GM12878 (cell line): ENCODE results near the gene MAML2. TPM values are rescaled to one million over a fixed set of nuclear protein-coding genes. Genes with fewer than 3 reads are reported as not detected.

Experiments used
- ATAC-seq: fragments of 200-7000 bp; cut with Tn5 transposase; 3 replicates; pipeline ENCODE4 v1.9.1; 2020; ENCODE audit warnings: mild to moderate bottlenecking, moderate library complexity
- BruUV-seq: library from RNA; stranded (reverse); fragments of 400-500 nt; replicated peaks from 2 replicates; lab custom pipeline; 2021; lab: Mats Ljungman, UMichigan
- CTCF ChIA-PET: fragments of 300-600 bp; sonication (Branson Sonifier 250); formaldehyde crosslinking; extraction: SDS; loops from one replicate; lab custom pipeline; 2021; ENCODE audit warnings: inconsistent platforms; lab: Yijun Ruan, JAX
- POLR2A ChIA-PET: fragments of 350-600 bp; formaldehyde crosslinking; extraction: SDS; loops from one replicate; lab custom pipeline; 2021; ENCODE audit warnings: inconsistent platforms; lab: Charles Lee
- RAD21 ChIA-PET: fragments of 300-600 bp; sonication (Branson Sonifier 250); formaldehyde crosslinking; loops from one replicate; lab custom pipeline; 2023; ENCODE audit warnings: antibody characterized with exemption; ENCODE audit not compliant: unreplicated experiment; lab: Charles Lee
- SMC1A ChIA-PET: fragments of 300-600 bp; sonication (Branson Sonifier 250); formaldehyde crosslinking; loops from one replicate; lab custom pipeline; 2023; ENCODE audit not compliant: unreplicated experiment, uncharacterized antibody; lab: Charles Lee
- DNase-seq: peaks from one replicate; pipeline ENCODE4 v3.0.0-alpha.2; 2011; ENCODE audit warnings: low read depth, low spot score
- FAIRE-seq: peaks from 3 replicates; lab custom pipeline; 2011; peaks lifted over from hg19 to GRCh38; lab: Jason Lieb, UNC
- H2AFZ ChIP-seq: 2 replicates; pipeline ENCODE4 v1.6.0; 2011; ENCODE audit warnings: low read depth, low read length, control low read depth; ENCODE audit not compliant: control insufficient read depth
- H3K27ac ChIP-seq: 2 replicates; pipeline ENCODE4 v1.5.1; 2011; ENCODE audit warnings: control low read depth; ENCODE audit not compliant: control insufficient read depth, insufficient read depth
- H3K27me3 ChIP-seq, 2 experiments: replicated peaks in 1 of 2; 2 replicates each; pipeline versions ENCODE4 v1.6.0 to v1.6.1; 2011; ENCODE audit warnings: low read length in 1 of 2; ENCODE audit not compliant: control insufficient read depth in 2 of 2, insufficient read depth in 2 of 2
- H3K36me3 ChIP-seq, 2 experiments: 2 replicates each; pipeline ENCODE4 v1.5.1; 2011; ENCODE audit warnings: low read length in 1 of 2; ENCODE audit not compliant: control insufficient read depth in 2 of 2, insufficient read depth in 2 of 2
- H3K4me1 ChIP-seq: 2 replicates; pipeline ENCODE4 v1.6.1; 2011; ENCODE audit warnings: mild to moderate bottlenecking, low read length, moderate library complexity, mixed read lengths; ENCODE audit not compliant: control insufficient read depth, insufficient read depth
- H3K4me2 ChIP-seq: 2 replicates; pipeline ENCODE4 v1.6.0; 2011; ENCODE audit warnings: control low read depth; ENCODE audit not compliant: control insufficient read depth, insufficient read depth
- H3K4me3 ChIP-seq: fragments of 200-600 bp; sonication (generic); 2 replicates; pipeline ENCODE4 v1.5.1; 2016
- H3K79me2 ChIP-seq: 2 replicates; pipeline ENCODE4 v1.6.0; 2011; ENCODE audit warnings: low read length; ENCODE audit not compliant: control insufficient read depth, insufficient read depth
- H3K9ac ChIP-seq: 2 replicates; pipeline ENCODE4 v1.8.0; 2011; ENCODE audit warnings: low read length, control low read depth, mixed read lengths; ENCODE audit not compliant: control insufficient read depth, insufficient read depth
- H3K9me3 ChIP-seq: replicated peaks from 3 replicates; pipeline ENCODE4 v1.5.1; 2011; ENCODE audit warnings: mild to moderate bottlenecking, low read length; ENCODE audit not compliant: control insufficient read depth, insufficient read depth
- H4K20me1 ChIP-seq: 2 replicates; pipeline ENCODE4 v1.6.0; 2011; ENCODE audit not compliant: control insufficient read depth, insufficient read depth
- HDAC6 ChIP-seq: fragments of 200-600 bp; sonication (generic); IDR thresholded peaks from one replicate; pipeline ENCODE4 v1.8.0; 2017; ENCODE audit warnings: antibody characterized with exemption; ENCODE audit not compliant: unreplicated experiment
- WGBS: methylation state at CpG from one replicate; pipeline ENCODE4 v1.1.6; 2016; ENCODE audit warnings: low lambda C conversion rate; ENCODE audit not compliant: insufficient replicate concordance, insufficient coverage; ENCODE audit errors: missing lambda C conversion rate; 5-methylcytosine and 5-hydroxymethylcytosine counted together
- in situ Hi-C: fragments of 300-500 bp; cut with MboI; formaldehyde crosslinking; loops from 9 replicates; pipeline ENCODE4 v1.14.3; 2018; ENCODE audit warnings: mixed read lengths
- intact Hi-C: fragments of 100-400 bp; cut with micrococcal nuclease; formaldehyde crosslinking; loops from one replicate; pipeline ENCODE4 v1.14.2; 2022; ENCODE audit not compliant: unreplicated experiment
- polyA plus RNA-seq, 11 experiments: library from polyadenylated mRNA; depleted of rRNA in 4 of 11; unstranded in 6 of 11; stranded (reverse) in 5 of 11; fragments of >200 nt; fragmentation: Nextera tagmentation in 4 of 11; fragmentation: Illumina TruSeq in 1 of 11; extraction: Ambion mirVana in 4 of 11; extraction: Trizol in 1 of 11; gene quantifications; 1 replicate in 1 of 11; 2 replicates in 10 of 11; pipeline versions ENCODE4 v1.2.1 to v1.2.3, GENCODE V29; 2011 to 2016; ENCODE audit warnings: inconsistent platforms in 2 of 11, missing spikeins in 2 of 11, low read depth in 1 of 11
- total RNA-seq, 4 experiments: library from RNA; depleted of rRNA in 3 of 4; stranded (reverse); fragments of >200 nt in 3 of 4; fragmentation: Illumina TruSeq in 1 of 4; extraction: Trizol in 1 of 4; gene quantifications; 2 replicates each; pipeline versions ENCODE4 v1.2.1 to v1.2.3, GENCODE V29; 2013 to 2021
- TF ChIP-seq, protein P1 (sequence below): fragments of 450-650 bp; IDR thresholded peaks from 2 replicates; pipeline ENCODE4 v1.6.1; 2016; ENCODE audit warnings: mild to moderate bottlenecking
- TF ChIP-seq, protein P2 (sequence below): fragments of 450-650 bp; IDR thresholded peaks from 2 replicates; pipeline ENCODE4 v1.6.1; 2017; ENCODE audit warnings: mild to moderate bottlenecking

The MAML2 gene
- total and polyA plus RNA-seq, 10 of the 15 experiments (the other 5 are each of a cell fraction or from before 2014, with no cell fraction given), result 2.5 to 15.1 (median 12.0) TPM

DNA sequence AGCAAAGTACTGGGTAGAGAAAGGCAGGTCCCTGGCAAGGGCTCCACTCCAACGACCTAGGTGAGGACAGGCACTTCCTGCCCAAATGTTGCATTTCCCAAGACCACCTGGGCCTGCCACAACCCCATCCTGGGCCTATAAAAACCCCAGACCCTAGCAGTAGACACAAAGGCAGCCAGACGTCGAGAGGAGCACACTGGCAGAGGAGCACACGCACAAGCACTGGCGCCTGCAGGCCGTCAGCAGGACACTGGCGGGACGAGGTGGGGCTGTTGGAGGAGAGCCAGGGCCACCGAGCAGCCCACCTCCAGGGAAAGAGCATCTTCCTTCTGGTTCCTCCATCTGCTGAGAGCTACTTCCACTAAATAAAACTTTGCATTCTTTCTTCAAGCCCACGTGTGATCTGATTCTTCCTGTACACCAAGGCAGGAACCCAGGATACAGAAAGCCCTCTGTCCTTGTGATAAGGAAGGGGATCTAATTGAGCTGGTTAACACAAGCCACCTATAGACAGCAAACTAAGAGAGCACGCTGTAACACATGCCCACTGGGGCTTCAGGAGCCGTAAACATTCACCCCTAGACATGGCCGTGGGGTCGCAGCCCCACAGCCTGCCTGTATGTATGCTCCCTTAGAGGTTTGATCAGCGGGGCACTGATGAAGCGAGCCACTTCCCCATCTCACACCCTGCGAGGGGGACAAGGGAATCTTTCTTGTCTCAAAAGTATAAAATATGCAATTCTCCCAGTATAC lies 329.4 kb downstream of the MAML2 start:
- H4K20me1 ChIP-seq, result no peaks in the 10 kb centered on the region; the same call in 1 of the 2 replicates
- H3K27ac ChIP-seq, result peak overlapping the region; percentile 28
- H3K4me1 ChIP-seq, result peaks cover 32% of the 10 kb centered on the region
- WGBS, result 80% methylated on average over 17 of the region's 17 CpGs
- H3K79me2 ChIP-seq, result peaks cover 3% of the 10 kb centered on the region
- H3K27me3 ChIP-seq, result no peaks in the 10 kb centered on the region
- BruUV-seq, result no TSS peak
- intact Hi-C loops, result loop anchor here (2.0 to 5.0 kb wide), 4 partner anchors 64 to 229 kb away; no protein-coding TSS in a partner anchor
- ChIA-PET POLR2A (interaction anchor here (0.9 to 4.1 kb wide), 2 partner anchors 140 to 329 kb away, joined by 3 to 18 read pairs; partner anchors contain the start of gene MAML2), CTCF (interaction anchor here (1.1 to 6.3 kb wide), 13 partner anchors 9 to 380 kb away, joined by 3 to 134 read pairs (median 6); partner anchors contain the start of genes CCDC82, CEP57, JRKL and MAML2), SMC1A (interaction anchor here (0.7 to 7.0 kb wide), 18 partner anchors 16 to 399 kb away, joined by 3 to 147 read pairs (median 4); partner anchors contain the start of genes CCDC82, JRKL and MAML2), RAD21 (interaction anchor here (0.8 to 7.0 kb wide), 9 partner anchors 17 to 380 kb away, joined by 3 to 94 read pairs (median 10); partner anchors contain the start of gene MAML2)
- H3K9me3 ChIP-seq, result no peaks in the 10 kb centered on the region; the same call in 2 of the 3 replicates
- TF ChIP-seq, protein P1, sequence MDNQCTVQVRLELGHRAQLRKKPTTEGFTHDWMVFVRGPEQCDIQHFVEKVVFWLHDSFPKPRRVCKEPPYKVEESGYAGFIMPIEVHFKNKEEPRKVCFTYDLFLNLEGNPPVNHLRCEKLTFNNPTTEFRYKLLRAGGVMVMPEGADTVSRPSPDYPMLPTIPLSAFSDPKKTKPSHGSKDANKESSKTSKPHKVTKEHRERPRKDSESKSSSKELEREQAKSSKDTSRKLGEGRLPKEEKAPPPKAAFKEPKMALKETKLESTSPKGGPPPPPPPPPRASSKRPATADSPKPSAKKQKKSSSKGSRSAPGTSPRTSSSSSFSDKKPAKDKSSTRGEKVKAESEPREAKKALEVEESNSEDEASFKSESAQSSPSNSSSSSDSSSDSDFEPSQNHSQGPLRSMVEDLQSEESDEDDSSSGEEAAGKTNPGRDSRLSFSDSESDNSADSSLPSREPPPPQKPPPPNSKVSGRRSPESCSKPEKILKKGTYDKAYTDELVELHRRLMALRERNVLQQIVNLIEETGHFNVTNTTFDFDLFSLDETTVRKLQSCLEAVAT, result 0 out of 2 replicates have a peak, but pooled peaks have one; percentile 64
- TF ChIP-seq, protein P2, sequence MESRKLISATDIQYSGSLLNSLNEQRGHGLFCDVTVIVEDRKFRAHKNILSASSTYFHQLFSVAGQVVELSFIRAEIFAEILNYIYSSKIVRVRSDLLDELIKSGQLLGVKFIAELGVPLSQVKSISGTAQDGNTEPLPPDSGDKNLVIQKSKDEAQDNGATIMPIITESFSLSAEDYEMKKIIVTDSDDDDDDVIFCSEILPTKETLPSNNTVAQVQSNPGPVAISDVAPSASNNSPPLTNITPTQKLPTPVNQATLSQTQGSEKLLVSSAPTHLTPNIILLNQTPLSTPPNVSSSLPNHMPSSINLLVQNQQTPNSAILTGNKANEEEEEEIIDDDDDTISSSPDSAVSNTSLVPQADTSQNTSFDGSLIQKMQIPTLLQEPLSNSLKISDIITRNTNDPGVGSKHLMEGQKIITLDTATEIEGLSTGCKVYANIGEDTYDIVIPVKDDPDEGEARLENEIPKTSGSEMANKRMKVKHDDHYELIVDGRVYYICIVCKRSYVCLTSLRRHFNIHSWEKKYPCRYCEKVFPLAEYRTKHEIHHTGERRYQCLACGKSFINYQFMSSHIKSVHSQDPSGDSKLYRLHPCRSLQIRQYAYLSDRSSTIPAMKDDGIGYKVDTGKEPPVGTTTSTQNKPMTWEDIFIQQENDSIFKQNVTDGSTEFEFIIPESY, result peak; percentile 87
- TF ChIP-seq HDAC6, result no peak
- H3K4me2 ChIP-seq, result peak overlapping the region; percentile 67
- H3K9ac ChIP-seq, result no peak overlapping the region
- no peak overlapping the region; the same call in 1 of the 2 replicates for H2AFZ ChIP-seq
- no peak for DNase-seq
- H3K36me3 ChIP-seq, result no peaks in the 10 kb centered on the region; a peak in 1 of 4 replicates
- in situ Hi-C loops, result loop anchor here (5.0 kb wide), 1 partner anchor 379 kb away; the partner anchor contains the start of gene JRKL
- H3K4me3 ChIP-seq, result peak overlapping the region; percentile 23; the same call in 1 of the 2 replicates
- ATAC-seq, result peak; percentile 11
- no peak for FAIRE-seq
